Posterior cingulate gyrus (tissue), 11 donors: ENCODE results near the gene DIP2B.

Source experiments
- DNase-seq, 10 donors: peaks; one replicate each; pipeline versions ENCODE4 v3.0.0 to v3.0.0-alpha.2; 2020 to 2021; ENCODE audit warnings: mixed read lengths in 3 of 10
- intact Hi-C: fragments of 100-400 bp; cut with DNase I; formaldehyde crosslinking; loops from one replicate; pipeline ENCODE4 v1.15.1; 2023

Gene DIP2B

GRCh38 chr12:50569876-50570275, 65.1 kb downstream of the DIP2B start:
- no peak for DNase-seq
- intact Hi-C loops, result loop anchor here (5.0 kb wide), 1 partner anchor 53 kb away; no protein-coding TSS in a partner anchor

GRCh38 chr12:50571786-50572185, 67.0 kb downstream of the DIP2B start:
- no peak for DNase-seq
- intact Hi-C loops, result loop anchor here (5.0 kb wide), 1 partner anchor 54 kb away; no protein-coding TSS in a partner anchor

GRCh38 chr12:50572287-50572686, 67.5 kb downstream of the DIP2B start:
- DNase-seq, result no peak
- intact Hi-C loops, result loop anchor here (5.0 kb wide), 1 partner anchor 55 kb away; no protein-coding TSS in a partner anchor

GRCh38 chr12:50572760-50573159, 68.0 kb downstream of the DIP2B start:
- intact Hi-C loops, result loop anchor here (5.0 kb wide), 1 partner anchor 55 kb away; no protein-coding TSS in a partner anchor
- DNase-seq, result no peak

- DNase-seq, result no peak
- intact Hi-C loops, result loop anchor here (5.0 kb wide), 1 partner anchor 56 kb away; no protein-coding TSS in a partner anchor
Measured at GRCh38 chr12:50573271-50573670, 68.5 kb downstream of the DIP2B start.

- no peak for DNase-seq
- intact Hi-C loops, result loop anchor here (5.0 kb wide), 1 partner anchor 57 kb away; no protein-coding TSS in a partner anchor
Measured at GRCh38 chr12:50574601-50575348, 70.0 kb downstream of the DIP2B start.

GRCh38 chr12:50579757-50580267, 75.0 kb downstream of the DIP2B start:
- intact Hi-C loops, result no loop called here
- DNase-seq, result no peak

GRCh38 chr12:50580436-50580835, 75.7 kb downstream of the DIP2B start:
- intact Hi-C loops, result no loop called here
- no peak for DNase-seq

GRCh38 chr12:50581226-50582184, 76.7 kb downstream of the DIP2B start:
- intact Hi-C loops, result no loop called here
- no peak for DNase-seq

- no peak for DNase-seq
- intact Hi-C loops, result no loop called here
Measured at GRCh38 chr12:50584135-50584534, 79.3 kb downstream of the DIP2B start.

GRCh38 chr12:50589650-50590435, 85.1 kb downstream of the DIP2B start:
- intact Hi-C loops, result no loop called here
- DNase-seq, result no peak

GRCh38 chr12:50590869-50591268, 86.1 kb downstream of the DIP2B start:
- intact Hi-C loops, result no loop called here
- DNase-seq, result no peak

- intact Hi-C loops, result no loop called here
- DNase-seq, result no peak
Measured at GRCh38 chr12:50595667-50596066, 90.9 kb downstream of the DIP2B start.

- intact Hi-C loops, result no loop called here
- DNase-seq, result peak in 2 of 10 donors; percentile 15 to 28
Measured at GRCh38 chr12:50597200-50598195, 92.7 kb downstream of the DIP2B start.

GRCh38 chr12:50598321-50598862, 93.6 kb downstream of the DIP2B start:
- intact Hi-C loops, result no loop called here
- peak in 1 of 10 donors; percentile 30 for DNase-seq

- intact Hi-C loops, result no loop called here
- no peak for DNase-seq
Measured at GRCh38 chr12:50599366-50600095, 94.7 kb downstream of the DIP2B start.

GRCh38 chr12:50600364-50600763, 95.6 kb downstream of the DIP2B start:
- DNase-seq, result no peak
- intact Hi-C loops, result no loop called here
